Stimulated activated CD8-positive, alpha-beta memory T cell treated with anti-CD3 and anti-CD28 coated beads, Interleukin-7, amount 100 ng/mL, for 4 hours (primary cell): ENCODE measurements around the gene MLH3.

Experiments used
- DNase-seq, 2 donors: peaks; one replicate each; pipeline ENCODE4 v3.0.0-alpha.2; 2020; ENCODE audit warnings: low read depth in 2 of 2

The MLH3 gene

GRCh38 chr14:74965486-74966153, 85.6 kb downstream of the MLH3 start:
- DNase-seq: no peak

GRCh38 chr14:74964787-74965485, 86.3 kb downstream of the MLH3 start:
- DNase-seq: no peak
